Tibial artery (tissue), 4 donors: ENCODE results near the gene THRB.

Source experiments
- DNase-seq, 2 donors: peaks; one replicate each; pipeline ENCODE4 v3.0.0-alpha.2; 2019
- H3K27ac ChIP-seq, 2 donors: fragments of 200-600 bp; sonication (generic) in 1 of 2; 1 replicate in 1 of 2; 2 replicates in 1 of 2; pipeline ENCODE4 v1.5.1; 2018 to 2019; ENCODE audit warnings: mild to moderate bottlenecking in 1 of 2
- H3K27me3 ChIP-seq, 2 donors: fragments of 200-600 bp; sonication (generic) in 1 of 2; one replicate each; pipeline versions ENCODE4 v1.5.1 to v1.6.0; 2016 to 2019
- H3K36me3 ChIP-seq, 3 donors: fragments of 200-600 bp; sonication (generic) in 2 of 3; one replicate each; pipeline ENCODE4 v1.5.1; 2016 to 2019; ENCODE audit warnings: mild to moderate bottlenecking in 2 of 3
- H3K4me1 ChIP-seq, 4 donors: fragments of 200-600 bp; sonication (generic) in 2 of 4; 1 replicate in 3 of 4; 2 replicates in 1 of 4; pipeline ENCODE4 v1.5.1; 2016 to 2019
- H3K4me3 ChIP-seq, 2 donors: fragments of 200-600 bp; sonication (generic) in 1 of 2; 1 replicate in 1 of 2; 2 replicates in 1 of 2; pipeline ENCODE4 v1.5.1; 2018 to 2019; ENCODE audit warnings: mild to moderate bottlenecking in 2 of 2
- H3K9me3 ChIP-seq, 3 donors: fragments of 200-600 bp; sonication (generic) in 1 of 3; one replicate each; pipeline ENCODE4 v1.5.1; 2016 to 2019
- intact Hi-C: fragments of 100-400 bp; cut with DNase I; formaldehyde crosslinking; loops from one replicate; pipeline ENCODE4 v1.15.0; 2023; ENCODE audit warnings: low total_unique reads
- TF ChIP-seq, protein P1 (sequence below), 2 experiments: fragments of 200-600 bp in 1 of 2; fragments of 450-650 bp in 1 of 2; IDR thresholded peaks; one replicate each; pipeline ENCODE4 v1.5.1; 2017 to 2019; ENCODE audit warnings: antibody characterized with exemption in 2 of 2, mild to moderate bottlenecking in 1 of 2, moderate library complexity in 1 of 2

THRB gene

GRCh38 chr3:24520976-24521419 is 26.3 kb upstream of the THRB start:
- H3K27ac ChIP-seq, result peak overlapping the region; percentile 78 to 82
- TF ChIP-seq, protein P1, sequence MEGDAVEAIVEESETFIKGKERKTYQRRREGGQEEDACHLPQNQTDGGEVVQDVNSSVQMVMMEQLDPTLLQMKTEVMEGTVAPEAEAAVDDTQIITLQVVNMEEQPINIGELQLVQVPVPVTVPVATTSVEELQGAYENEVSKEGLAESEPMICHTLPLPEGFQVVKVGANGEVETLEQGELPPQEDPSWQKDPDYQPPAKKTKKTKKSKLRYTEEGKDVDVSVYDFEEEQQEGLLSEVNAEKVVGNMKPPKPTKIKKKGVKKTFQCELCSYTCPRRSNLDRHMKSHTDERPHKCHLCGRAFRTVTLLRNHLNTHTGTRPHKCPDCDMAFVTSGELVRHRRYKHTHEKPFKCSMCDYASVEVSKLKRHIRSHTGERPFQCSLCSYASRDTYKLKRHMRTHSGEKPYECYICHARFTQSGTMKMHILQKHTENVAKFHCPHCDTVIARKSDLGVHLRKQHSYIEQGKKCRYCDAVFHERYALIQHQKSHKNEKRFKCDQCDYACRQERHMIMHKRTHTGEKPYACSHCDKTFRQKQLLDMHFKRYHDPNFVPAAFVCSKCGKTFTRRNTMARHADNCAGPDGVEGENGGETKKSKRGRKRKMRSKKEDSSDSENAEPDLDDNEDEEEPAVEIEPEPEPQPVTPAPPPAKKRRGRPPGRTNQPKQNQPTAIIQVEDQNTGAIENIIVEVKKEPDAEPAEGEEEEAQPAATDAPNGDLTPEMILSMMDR (IDR thresholded peaks at IDR 0.05), result no peak
- DNase-seq, result no peak
- H3K4me3 ChIP-seq, result peak overlapping the region; percentile 68 to 74
- intact Hi-C loops, result loop anchor here (10.0 kb wide), 1 partner anchor 154 kb away; no protein-coding TSS in a partner anchor
- no peaks in the 10 kb centered on the region for H3K27me3 ChIP-seq
- no peaks in the 10 kb centered on the region for H3K36me3 ChIP-seq
- H3K4me1 ChIP-seq, result peaks cover 0 to 13% (median 5%) of the 10 kb centered on the region in 4 donors
- H3K9me3 ChIP-seq, result no peaks in the 10 kb centered on the region

- Histone ChIP-seq H3K27ac (no peak overlapping the region), H3K9me3 (no peaks in the 10 kb centered on the region), H3K4me3 (no peak overlapping the region), H3K27me3 (no peaks in the 10 kb centered on the region), H3K4me1 (peaks cover 0 to 13% (median 5%) of the 10 kb centered on the region in 4 donors), H3K36me3 (no peaks in the 10 kb centered on the region)
- TF ChIP-seq, protein P1 (IDR thresholded peaks at IDR 0.05), result no peak
- intact Hi-C loops, result loop anchor here (10.0 kb wide), 1 partner anchor 155 kb away; no protein-coding TSS in a partner anchor
- no peak for DNase-seq
These were observed 25.4 kb upstream of the THRB start for GRCh38 chr3:24520101-24520495.

- Histone ChIP-seq H3K27ac (no peak overlapping the region), H3K27me3 (no peaks in the 10 kb centered on the region), H3K36me3 (no peaks in the 10 kb centered on the region), H3K4me1 (peaks cover 0 to 13% (median 5%) of the 10 kb centered on the region in 4 donors), H3K9me3 (no peaks in the 10 kb centered on the region), H3K4me3 (no peak overlapping the region)
- intact Hi-C loops, result loop anchor here (10.0 kb wide), 1 partner anchor 155 kb away; no protein-coding TSS in a partner anchor
- TF ChIP-seq, protein P1 (IDR thresholded peaks at IDR 0.05), result no peak
- DNase-seq, result no peak
These were observed 24.9 kb upstream of the THRB start for GRCh38 chr3:24519368-24520100.

GRCh38 chr3:24518990-24519367 is 24.3 kb upstream of the THRB start:
- no peak overlapping the region for H3K27ac ChIP-seq
- no peaks in the 10 kb centered on the region for H3K27me3 ChIP-seq
- intact Hi-C loops, result no loop called here
- no peaks in the 10 kb centered on the region for H3K36me3 ChIP-seq
- H3K4me1 ChIP-seq, result peaks cover 0 to 14% (median 5%) of the 10 kb centered on the region in 4 donors
- TF ChIP-seq, protein P1 (IDR thresholded peaks at IDR 0.05), result no peak
- DNase-seq, result no peak
- no peak overlapping the region for H3K4me3 ChIP-seq
- no peaks in the 10 kb centered on the region for H3K9me3 ChIP-seq

- H3K9me3 ChIP-seq, result no peaks in the 10 kb centered on the region
- intact Hi-C loops, result no loop called here
- TF ChIP-seq, protein P1 (IDR thresholded peaks at IDR 0.05), result no peak
- no peak for DNase-seq
- H3K4me3 ChIP-seq, result no peak overlapping the region
- H3K27me3 ChIP-seq, result no peaks in the 10 kb centered on the region
- no peaks in the 10 kb centered on the region for H3K36me3 ChIP-seq
- no peak overlapping the region for H3K27ac ChIP-seq
- peaks cover 0 to 15% (median 0%) of the 10 kb centered on the region in 4 donors for H3K4me1 ChIP-seq
These were observed 19.5 kb upstream of the THRB start for GRCh38 chr3:24514119-24514518.
